ENCODE measurements around the gene KRT84.

DNA sequence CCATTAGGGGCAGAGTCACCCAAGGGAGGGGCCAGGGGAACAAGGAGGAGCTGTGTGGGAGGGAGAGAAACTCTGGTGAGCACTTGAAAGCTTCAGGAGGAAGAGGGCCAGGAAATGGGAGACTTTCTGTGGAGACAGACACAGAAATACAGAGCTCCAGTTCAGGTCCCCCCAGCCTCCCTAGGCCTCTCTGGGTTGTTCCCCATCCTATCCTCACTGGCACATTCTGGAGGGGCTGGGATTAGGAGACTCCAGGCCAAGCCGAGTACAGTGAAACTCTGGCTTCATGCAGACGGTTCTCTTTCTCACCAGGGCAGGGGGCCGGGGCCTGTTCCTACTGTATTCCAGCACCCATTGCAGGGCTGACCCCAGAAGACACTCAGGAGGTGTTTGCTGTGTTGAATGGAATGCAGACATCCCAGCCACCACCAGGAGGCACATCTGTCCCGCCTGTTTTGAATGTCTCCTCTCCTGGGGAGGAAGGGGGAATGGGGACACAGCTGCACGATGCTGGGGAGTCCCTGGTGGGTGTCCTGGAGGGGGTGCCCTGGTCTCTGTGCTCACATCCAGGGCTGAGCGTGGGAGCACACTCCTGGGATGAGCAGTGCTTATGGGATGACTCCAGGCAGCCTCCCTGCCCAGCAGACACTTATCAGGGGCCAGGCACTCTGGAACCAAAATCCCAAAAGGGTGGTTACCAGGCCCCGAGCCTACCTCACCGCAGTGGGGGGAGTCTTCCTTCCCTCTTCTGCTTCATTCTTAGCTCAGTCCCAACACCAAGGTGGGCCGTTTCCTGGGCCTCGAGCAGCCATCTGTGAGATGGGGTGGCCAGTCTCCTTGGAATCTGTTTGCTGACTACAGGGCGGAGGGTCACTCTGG is 5.5 kb upstream of the KRT84 start:
- no peak for TF ChIP-seq EZH2 (IDR thresholded peaks at IDR 0.05; ENCODE audit: low read depth)
- TF ChIP-seq, protein P1, sequence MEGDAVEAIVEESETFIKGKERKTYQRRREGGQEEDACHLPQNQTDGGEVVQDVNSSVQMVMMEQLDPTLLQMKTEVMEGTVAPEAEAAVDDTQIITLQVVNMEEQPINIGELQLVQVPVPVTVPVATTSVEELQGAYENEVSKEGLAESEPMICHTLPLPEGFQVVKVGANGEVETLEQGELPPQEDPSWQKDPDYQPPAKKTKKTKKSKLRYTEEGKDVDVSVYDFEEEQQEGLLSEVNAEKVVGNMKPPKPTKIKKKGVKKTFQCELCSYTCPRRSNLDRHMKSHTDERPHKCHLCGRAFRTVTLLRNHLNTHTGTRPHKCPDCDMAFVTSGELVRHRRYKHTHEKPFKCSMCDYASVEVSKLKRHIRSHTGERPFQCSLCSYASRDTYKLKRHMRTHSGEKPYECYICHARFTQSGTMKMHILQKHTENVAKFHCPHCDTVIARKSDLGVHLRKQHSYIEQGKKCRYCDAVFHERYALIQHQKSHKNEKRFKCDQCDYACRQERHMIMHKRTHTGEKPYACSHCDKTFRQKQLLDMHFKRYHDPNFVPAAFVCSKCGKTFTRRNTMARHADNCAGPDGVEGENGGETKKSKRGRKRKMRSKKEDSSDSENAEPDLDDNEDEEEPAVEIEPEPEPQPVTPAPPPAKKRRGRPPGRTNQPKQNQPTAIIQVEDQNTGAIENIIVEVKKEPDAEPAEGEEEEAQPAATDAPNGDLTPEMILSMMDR (conservative IDR thresholded peaks at IDR 0.05) = peak; percentile 83
